Caco-2 (cell line): ENCODE data around the gene SERINC2. TPM values are rescaled to one million over a fixed set of nuclear protein-coding genes. Genes with fewer than 3 reads are reported as not detected.

Source experiments
- BruUV-seq: library from RNA; stranded (reverse); fragments of 400-500 nt; replicated peaks from 2 replicates; lab custom pipeline; 2021; lab: Mats Ljungman, UMichigan
- CTCF ChIA-PET: fragments of 300-600 bp; sonication (Branson Sonifier 250); formaldehyde crosslinking; loops from one replicate; lab custom pipeline; 2022; ENCODE audit warnings: antibody characterized with exemption; lab: Charles Lee
- POLR2A ChIA-PET: fragments of 300-600 bp; sonication (Branson Sonifier 250); formaldehyde crosslinking; loops from one replicate; lab custom pipeline; 2022; ENCODE audit warnings: antibody characterized with exemption; lab: Charles Lee
- DNase-seq, 2 experiments: peaks; one replicate each; pipeline versions ENCODE4 v3.0.0 to v3.0.0-alpha.2; 2020 to 2022
- H3K27me3 ChIP-seq: replicated peaks from 2 replicates; pipeline ENCODE4 v1.6.0; 2011; ENCODE audit warnings: low read length; ENCODE audit not compliant: control insufficient read depth, insufficient read depth
- H3K36me3 ChIP-seq: 2 replicates; pipeline ENCODE4 v1.5.1; 2011; ENCODE audit warnings: low read length; ENCODE audit not compliant: control insufficient read depth, insufficient read depth
- H3K4me1 ChIP-seq: fragments of 250-450 bp; sonication (Bioruptor Pico); 2 replicates; pipeline ENCODE4 v1.5.1; 2020; ENCODE audit warnings: mild to moderate bottlenecking
- H3K4me3 ChIP-seq: 2 replicates; pipeline ENCODE4 v1.5.1; 2011; ENCODE audit warnings: low read depth, mild to moderate bottlenecking, control low read depth, low read length
- H3K9me3 ChIP-seq: fragments of 250-450 bp; sonication (Bioruptor Pico); 2 replicates; pipeline ENCODE4 v1.5.1; 2020; ENCODE audit warnings: mild to moderate bottlenecking, moderate library complexity
- H3K27ac Mint-ChIP-seq: one replicate; pipeline ENCODE4 v1.8.0; 2022; ENCODE audit warnings: mixed read lengths; ENCODE audit not compliant: unreplicated experiment
- H3K27me3 Mint-ChIP-seq: one replicate; pipeline ENCODE4 v1.8.0; 2022; ENCODE audit warnings: mixed read lengths; ENCODE audit not compliant: insufficient read depth, unreplicated experiment
- H3K36me3 Mint-ChIP-seq: one replicate; pipeline ENCODE4 v1.8.0; 2022; ENCODE audit warnings: mild to moderate bottlenecking, mixed read lengths; ENCODE audit not compliant: insufficient read depth, unreplicated experiment
- H3K4me1 Mint-ChIP-seq: one replicate; pipeline ENCODE4 v1.8.0; 2022; ENCODE audit warnings: low read depth, mixed read lengths; ENCODE audit not compliant: unreplicated experiment
- H3K4me3 Mint-ChIP-seq: one replicate; pipeline ENCODE4 v1.8.0; 2022; ENCODE audit warnings: mild to moderate bottlenecking, moderate library complexity, mixed read lengths; ENCODE audit not compliant: unreplicated experiment
- H3K9me3 Mint-ChIP-seq: one replicate; pipeline ENCODE4 v1.8.0; 2022; ENCODE audit warnings: mixed read lengths; ENCODE audit not compliant: unreplicated experiment
- CTCF ChIP-seq, 2 experiments: fragments of 200-600 bp in 1 of 2; IDR thresholded peaks; 1 replicate in 1 of 2; 2 replicates in 1 of 2; pipeline versions ENCODE4 v1.5.1 to v1.8.0; 2011 to 2022; ENCODE audit warnings: antibody characterized with exemption in 1 of 2, control low read depth in 1 of 2, inconsistent platforms in 1 of 2, low read depth in 1 of 2, low read length in 1 of 2, mild to moderate bottlenecking in 1 of 2, moderate library complexity in 1 of 2; ENCODE audit not compliant: insufficient read depth in 1 of 2, severe bottlenecking in 1 of 2, unreplicated experiment in 1 of 2
- intact Hi-C: fragments of 100-400 bp; cut with micrococcal nuclease; formaldehyde crosslinking; loops from one replicate; pipeline ENCODE4 v1.10.0; 2022; ENCODE audit not compliant: unreplicated experiment
- total RNA-seq: library from RNA; stranded (reverse); gene quantifications from 2 replicates; pipeline ENCODE4 v1.2.3, GENCODE V29; 2022

SERINC2 gene
- total RNA-seq, 1 experiment from 2014 or later: 30.0 TPM

- TF ChIP-seq CTCF (IDR thresholded peaks at IDR 0.05; ENCODE audit: insufficient read depth in 1 of 2, low read depth in 1 of 2, low read length in 1 of 2, severe bottlenecking in 1 of 2, unreplicated experiment in 1 of 2): no peak
- Histone ChIP-seq H3K36me3 (no peaks in the 10 kb centered on the region), H3K9me3 (no peaks in the 10 kb centered on the region), H3K4me1 (no peaks in the 10 kb centered on the region), H3K4me3 (no peak overlapping the region), H3K27me3 (no peaks in the 10 kb centered on the region)
- POLR2A ChIA-PET: no interaction called here
- intact Hi-C loops: no loop called here
- Mint-ChIP-seq H3K36me3 (no peaks in the 10 kb centered on the region), H3K27me3 (no peaks in the 10 kb centered on the region), H3K27ac (no peak overlapping the region), H3K4me3 (no peak overlapping the region), H3K4me1 (no peaks in the 10 kb centered on the region), H3K9me3 (peaks cover 13% of the 10 kb centered on the region)
- no TSS peak for BruUV-seq
- CTCF ChIA-PET: no interaction called here
- no peak for DNase-seq
These were observed 69.5 kb downstream of the SERINC2 start for GRCh38 chr1:31482482-31483011.

- no peak overlapping the region for H3K4me3 ChIP-seq
- Mint-ChIP-seq H3K27me3 (no peaks in the 10 kb centered on the region), H3K27ac (no peak overlapping the region), H3K4me3 (no peak overlapping the region), H3K36me3 (no peaks in the 10 kb centered on the region), H3K4me1 (no peaks in the 10 kb centered on the region), H3K9me3 (peaks cover 13% of the 10 kb centered on the region)
- no peak for DNase-seq
- no TSS peak for BruUV-seq
- no peaks in the 10 kb centered on the region for H3K27me3 ChIP-seq
- CTCF ChIA-PET: no interaction called here
- intact Hi-C loops: no loop called here
- no peaks in the 10 kb centered on the region for H3K9me3 ChIP-seq
- no peak for TF ChIP-seq CTCF (IDR thresholded peaks at IDR 0.05; ENCODE audit: insufficient read depth in 1 of 2, low read depth in 1 of 2, low read length in 1 of 2, severe bottlenecking in 1 of 2, unreplicated experiment in 1 of 2)
- POLR2A ChIA-PET: no interaction called here
- no peaks in the 10 kb centered on the region for H3K36me3 ChIP-seq
- H3K4me1 ChIP-seq: no peaks in the 10 kb centered on the region
These were observed 70.3 kb downstream of the SERINC2 start for GRCh38 chr1:31483012-31483946.

Other genes starting within 250 kb of the SERINC2 start
- gene NKAIN1, start 173.3 kb upstream of the SERINC2 start, total RNA-seq: 0.12 TPM in 1 of 2 replicates, not detected in the other
- gene SNRNP40, start 116.4 kb upstream of the SERINC2 start, total RNA-seq: 49.5 and 56.5 TPM in 2 replicates
- gene ZCCHC17, start 116.2 kb upstream of the SERINC2 start, total RNA-seq: 21.4 and 24.1 TPM in 2 replicates
- gene FABP3, start 40.1 kb upstream of the SERINC2 start, total RNA-seq: 12.1 and 13.0 TPM in 2 replicates
- gene TINAGL1, start 163.3 kb downstream of the SERINC2 start, total RNA-seq: 89.3 and 101 TPM in 2 replicates
- not detected in 2 replicates for gene HCRTR1, start 204.5 kb downstream of the SERINC2 start, total RNA-seq
- gene PEF1, start 231.7 kb downstream of the SERINC2 start, total RNA-seq: 21.9 and 22.1 TPM in 2 replicates